ENCODE measurements around the gene PNPT1. TPM values are rescaled to one million over a fixed set of nuclear protein-coding genes. Genes with fewer than 3 reads are reported as not detected.

Gene PNPT1
- total and polyA plus RNA-seq, 10 of the 15 experiments (the other 5 are each of a cell fraction or from before 2014, with no cell fraction given): 34.2 to 67.7 (median 43.3) TPM

DNA sequence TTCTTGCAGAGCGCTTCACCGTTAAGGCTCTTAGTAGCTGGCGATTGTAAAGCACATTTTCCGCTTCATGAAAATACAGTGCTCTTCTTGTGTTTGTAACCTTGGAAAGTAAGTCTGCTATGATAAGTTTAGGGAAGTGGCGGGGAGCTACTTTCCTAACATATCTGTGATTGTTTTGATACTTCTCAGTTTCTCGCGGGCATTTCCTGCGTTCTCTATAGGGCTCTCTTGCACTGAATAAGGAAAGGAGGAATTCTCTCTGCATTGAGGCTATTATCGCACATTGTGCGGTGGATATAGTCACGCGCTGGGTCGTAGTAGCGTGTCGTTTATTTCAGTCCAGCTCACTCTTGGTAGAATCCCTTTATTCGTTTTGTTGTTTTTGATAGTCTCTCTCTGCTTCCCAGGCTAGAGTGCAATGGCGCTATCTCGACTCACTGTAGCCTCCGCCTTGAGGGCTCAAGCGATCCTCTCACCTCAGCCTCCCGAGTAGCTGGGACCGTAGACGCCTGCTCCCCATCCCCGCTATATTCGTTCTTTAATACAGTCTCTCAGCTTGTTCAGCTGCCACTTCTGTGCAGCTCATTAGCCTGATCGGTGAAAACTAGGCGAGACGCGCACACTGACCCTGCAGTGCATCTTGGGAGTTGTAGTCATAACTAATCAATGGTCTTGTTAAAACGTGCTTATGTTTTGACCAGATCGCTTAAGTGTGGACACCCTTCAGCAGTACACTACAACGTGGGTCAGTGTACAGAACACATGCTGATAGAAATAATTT, 75.2 kb downstream of the PNPT1 start (continued):
- TF ChIP-seq SUPT20H (IDR thresholded peaks at IDR 0.05; ENCODE audit: borderline replicate concordance, control insufficient read depth, low read depth, low read length): no peak
- TF ChIP-seq, protein P1, sequence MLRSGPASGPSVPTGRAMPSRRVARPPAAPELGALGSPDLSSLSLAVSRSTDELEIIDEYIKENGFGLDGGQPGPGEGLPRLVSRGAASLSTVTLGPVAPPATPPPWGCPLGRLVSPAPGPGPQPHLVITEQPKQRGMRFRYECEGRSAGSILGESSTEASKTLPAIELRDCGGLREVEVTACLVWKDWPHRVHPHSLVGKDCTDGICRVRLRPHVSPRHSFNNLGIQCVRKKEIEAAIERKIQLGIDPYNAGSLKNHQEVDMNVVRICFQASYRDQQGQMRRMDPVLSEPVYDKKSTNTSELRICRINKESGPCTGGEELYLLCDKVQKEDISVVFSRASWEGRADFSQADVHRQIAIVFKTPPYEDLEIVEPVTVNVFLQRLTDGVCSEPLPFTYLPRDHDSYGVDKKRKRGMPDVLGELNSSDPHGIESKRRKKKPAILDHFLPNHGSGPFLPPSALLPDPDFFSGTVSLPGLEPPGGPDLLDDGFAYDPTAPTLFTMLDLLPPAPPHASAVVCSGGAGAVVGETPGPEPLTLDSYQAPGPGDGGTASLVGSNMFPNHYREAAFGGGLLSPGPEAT (IDR thresholded peaks at IDR 0.05; ENCODE audit: low read depth): no peak
- peak; percentile 89 for TF ChIP-seq MXI1 (IDR thresholded peaks at IDR 0.05; ENCODE audit: low read depth, low read length)
- TF ChIP-seq EP300 (IDR thresholded peaks at IDR 0.05; ENCODE audit: borderline replicate concordance in 1 of 2, control insufficient read depth in 1 of 2, low read depth in 2 of 2, low read length in 2 of 2): no peak
- no peak for TF ChIP-seq BMI1 (IDR thresholded peaks at IDR 0.05; ENCODE audit: borderline replicate concordance)
- TF ChIP-seq SIN3A (IDR thresholded peaks at IDR 0.05; ENCODE audit: low read depth, low read length): peak; percentile 93
- TF ChIP-seq, protein P2, sequence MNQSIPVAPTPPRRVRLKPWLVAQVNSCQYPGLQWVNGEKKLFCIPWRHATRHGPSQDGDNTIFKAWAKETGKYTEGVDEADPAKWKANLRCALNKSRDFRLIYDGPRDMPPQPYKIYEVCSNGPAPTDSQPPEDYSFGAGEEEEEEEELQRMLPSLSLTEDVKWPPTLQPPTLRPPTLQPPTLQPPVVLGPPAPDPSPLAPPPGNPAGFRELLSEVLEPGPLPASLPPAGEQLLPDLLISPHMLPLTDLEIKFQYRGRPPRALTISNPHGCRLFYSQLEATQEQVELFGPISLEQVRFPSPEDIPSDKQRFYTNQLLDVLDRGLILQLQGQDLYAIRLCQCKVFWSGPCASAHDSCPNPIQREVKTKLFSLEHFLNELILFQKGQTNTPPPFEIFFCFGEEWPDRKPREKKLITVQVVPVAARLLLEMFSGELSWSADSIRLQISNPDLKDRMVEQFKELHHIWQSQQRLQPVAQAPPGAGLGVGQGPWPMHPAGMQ (IDR thresholded peaks at IDR 0.05; ENCODE audit: borderline replicate concordance): no peak
- no peak for TF ChIP-seq RCOR1 (conservative IDR thresholded peaks at IDR 0.05; ENCODE audit: low read depth, low read length)
- TF ChIP-seq, protein P3, sequence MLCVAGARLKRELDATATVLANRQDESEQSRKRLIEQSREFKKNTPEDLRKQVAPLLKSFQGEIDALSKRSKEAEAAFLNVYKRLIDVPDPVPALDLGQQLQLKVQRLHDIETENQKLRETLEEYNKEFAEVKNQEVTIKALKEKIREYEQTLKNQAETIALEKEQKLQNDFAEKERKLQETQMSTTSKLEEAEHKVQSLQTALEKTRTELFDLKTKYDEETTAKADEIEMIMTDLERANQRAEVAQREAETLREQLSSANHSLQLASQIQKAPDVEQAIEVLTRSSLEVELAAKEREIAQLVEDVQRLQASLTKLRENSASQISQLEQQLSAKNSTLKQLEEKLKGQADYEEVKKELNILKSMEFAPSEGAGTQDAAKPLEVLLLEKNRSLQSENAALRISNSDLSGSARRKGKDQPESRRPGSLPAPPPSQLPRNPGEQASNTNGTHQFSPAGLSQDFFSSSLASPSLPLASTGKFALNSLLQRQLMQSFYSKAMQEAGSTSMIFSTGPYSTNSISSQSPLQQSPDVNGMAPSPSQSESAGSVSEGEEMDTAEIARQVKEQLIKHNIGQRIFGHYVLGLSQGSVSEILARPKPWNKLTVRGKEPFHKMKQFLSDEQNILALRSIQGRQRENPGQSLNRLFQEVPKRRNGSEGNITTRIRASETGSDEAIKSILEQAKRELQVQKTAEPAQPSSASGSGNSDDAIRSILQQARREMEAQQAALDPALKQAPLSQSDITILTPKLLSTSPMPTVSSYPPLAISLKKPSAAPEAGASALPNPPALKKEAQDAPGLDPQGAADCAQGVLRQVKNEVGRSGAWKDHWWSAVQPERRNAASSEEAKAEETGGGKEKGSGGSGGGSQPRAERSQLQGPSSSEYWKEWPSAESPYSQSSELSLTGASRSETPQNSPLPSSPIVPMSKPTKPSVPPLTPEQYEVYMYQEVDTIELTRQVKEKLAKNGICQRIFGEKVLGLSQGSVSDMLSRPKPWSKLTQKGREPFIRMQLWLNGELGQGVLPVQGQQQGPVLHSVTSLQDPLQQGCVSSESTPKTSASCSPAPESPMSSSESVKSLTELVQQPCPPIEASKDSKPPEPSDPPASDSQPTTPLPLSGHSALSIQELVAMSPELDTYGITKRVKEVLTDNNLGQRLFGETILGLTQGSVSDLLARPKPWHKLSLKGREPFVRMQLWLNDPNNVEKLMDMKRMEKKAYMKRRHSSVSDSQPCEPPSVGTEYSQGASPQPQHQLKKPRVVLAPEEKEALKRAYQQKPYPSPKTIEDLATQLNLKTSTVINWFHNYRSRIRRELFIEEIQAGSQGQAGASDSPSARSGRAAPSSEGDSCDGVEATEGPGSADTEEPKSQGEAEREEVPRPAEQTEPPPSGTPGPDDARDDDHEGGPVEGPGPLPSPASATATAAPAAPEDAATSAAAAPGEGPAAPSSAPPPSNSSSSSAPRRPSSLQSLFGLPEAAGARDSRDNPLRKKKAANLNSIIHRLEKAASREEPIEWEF (IDR thresholded peaks at IDR 0.05; ENCODE audit: insufficient replicate concordance, low read depth, low read length): no peak
- TF ChIP-seq SP1 (IDR thresholded peaks at IDR 0.05; ENCODE audit: low read depth, low read length): no peak
- no peak for TF ChIP-seq CBFB (IDR thresholded peaks at IDR 0.05; ENCODE audit: low read depth)
- no peak for TF ChIP-seq ZNF207 (IDR thresholded peaks at IDR 0.05; ENCODE audit: borderline replicate concordance)
- no peak for TF ChIP-seq MTA3 (IDR thresholded peaks at IDR 0.05; ENCODE audit: borderline replicate concordance, low read length)
- no peak for TF ChIP-seq RAD21 (IDR thresholded peaks at IDR 0.05; ENCODE audit: insufficient read depth, low read depth, low read length)
- no peak for TF ChIP-seq HDGF (IDR thresholded peaks at IDR 0.05)
- no peak for TF ChIP-seq TBL1XR1 (IDR thresholded peaks at IDR 0.05; ENCODE audit: low read depth, low read length)
- no peak for TF ChIP-seq NFIC (IDR thresholded peaks at IDR 0.05; ENCODE audit: low read depth, low read length)
- TF ChIP-seq MYC (IDR thresholded peaks at IDR 0.05; ENCODE audit: insufficient read depth, insufficient read length, insufficient replicate concordance, low read length, severe bottlenecking): no peak
- TF ChIP-seq SIX5 (IDR thresholded peaks at IDR 0.05; ENCODE audit: low read depth, low read length, severe bottlenecking): peak; percentile 74
- no peak for TF ChIP-seq PML (IDR thresholded peaks at IDR 0.05; ENCODE audit: low read length)
- no peak for TF ChIP-seq STAT3 (IDR thresholded peaks at IDR 0.05; ENCODE audit: low read depth, low read length)
- 0 out of 2 replicates have a peak, but pooled peaks have one; percentile 4 for TF ChIP-seq BACH1 (IDR thresholded peaks at IDR 0.05; ENCODE audit: borderline replicate concordance)
- TF ChIP-seq JUND (IDR thresholded peaks at IDR 0.05; ENCODE audit: low read depth, low read length): no peak
